Muscle of leg (tissue), 11 donors: Measurements from ENCODE around the gene TK2. TPM values are rescaled to one million over a fixed set of nuclear protein-coding genes. Genes with fewer than 3 reads are reported as not detected.

Experiments
- DNase-seq: peaks from one replicate; pipeline ENCODE4 v3.0.0; 2013
- H3K27ac ChIP-seq: one replicate; pipeline ENCODE4 v1.5.1; 2013; ENCODE audit warnings: mild to moderate bottlenecking, low read length, control low read depth
- H3K27me3 ChIP-seq: one replicate; pipeline ENCODE4 v1.6.1; 2013; ENCODE audit warnings: low read length; ENCODE audit not compliant: control insufficient read depth, insufficient read depth
- H3K36me3 ChIP-seq: one replicate; pipeline ENCODE4 v1.6.1; 2013; ENCODE audit warnings: low read length; ENCODE audit not compliant: control insufficient read depth, insufficient read depth
- H3K4me1 ChIP-seq: one replicate; pipeline ENCODE4 v1.6.1; 2013; ENCODE audit warnings: low read length; ENCODE audit not compliant: control insufficient read depth, insufficient read depth
- H3K4me3 ChIP-seq: one replicate; pipeline ENCODE4 v1.5.1; 2013; ENCODE audit warnings: low read length, control low read depth
- H3K9me3 ChIP-seq: replicated peaks from 2 replicates; pipeline ENCODE4 v1.6.1; 2013; ENCODE audit warnings: low read depth, low read length; ENCODE audit not compliant: control insufficient read depth
- WGBS: methylation state at CpG from one replicate; pipeline ENCODE4 v1.1.5; 2013; ENCODE audit warnings: missing lambda C conversion rate; ENCODE audit not compliant: insufficient coverage; 5-methylcytosine and 5-hydroxymethylcytosine counted together
- polyA plus RNA-seq, 8 donors: library from polyadenylated mRNA; unstranded; fragments of 120-200 nt; gene quantifications; one replicate each; pipeline versions ENCODE4 v1.2.1 to v1.2.3, GENCODE V29; 2013; ENCODE audit warnings: inconsistent platforms in 1 of 8, low replicate concordance in 1 of 8; ENCODE audit not compliant: insufficient read length in 8 of 8, insufficient read depth in 1 of 8
- total RNA-seq: library from RNA; stranded (reverse); fragments of 120-200 nt; gene quantifications from one replicate; pipeline ENCODE4 v1.2.4, GENCODE V29; 2013

Gene TK2
- total and polyA plus RNA-seq, 9 donors, result 13.6 to 18.8 (median 15.0) TPM

GRCh38 chr16:66588981-66589713 is 39.2 kb upstream of the TK2 start:
- Histone ChIP-seq H3K4me3 (no peak overlapping the region), H3K27ac (no peak overlapping the region), H3K27me3 (no peaks in the 10 kb centered on the region), H3K4me1 (peaks cover 22% of the 10 kb centered on the region), H3K36me3 (no peaks in the 10 kb centered on the region), H3K9me3 (no peaks in the 10 kb centered on the region)
- DNase-seq, result peak; percentile 43
- 92% methylated on average over 4 of the region's 8 CpGs for WGBS

- no peak for DNase-seq
- Histone ChIP-seq H3K27me3 (no peaks in the 10 kb centered on the region), H3K36me3 (no peaks in the 10 kb centered on the region), H3K27ac (no peak overlapping the region), H3K9me3 (no peaks in the 10 kb centered on the region), H3K4me1 (peaks cover 22% of the 10 kb centered on the region), H3K4me3 (no peak overlapping the region)
- WGBS, result 50% methylated on average over 4 of the region's 7 CpGs
Measured at GRCh38 chr16:66587881-66588600, 38.1 kb upstream of the TK2 start.

- WGBS, result 42% methylated on average over 8 of the region's 10 CpGs
- no peak overlapping the region for H3K4me3 ChIP-seq
- H3K27me3 ChIP-seq, result no peaks in the 10 kb centered on the region
- peaks cover 33% of the 10 kb centered on the region for H3K4me1 ChIP-seq
- H3K36me3 ChIP-seq, result no peaks in the 10 kb centered on the region
- peak; percentile 46 for DNase-seq
- no peaks in the 10 kb centered on the region for H3K9me3 ChIP-seq
- H3K27ac ChIP-seq, result peak overlapping the region; percentile 1
Measured at GRCh38 chr16:66585481-66586239, 35.7 kb upstream of the TK2 start.

GRCh38 chr16:66581246-66581952 is 31.5 kb upstream of the TK2 start:
- no peak for DNase-seq
- Histone ChIP-seq H3K9me3 (no peaks in the 10 kb centered on the region), H3K27me3 (peaks cover 13% of the 10 kb centered on the region), H3K4me3 (no peak overlapping the region), H3K27ac (no peak overlapping the region), H3K36me3 (no peaks in the 10 kb centered on the region), H3K4me1 (peaks cover 50% of the 10 kb centered on the region)
- WGBS, result 70% methylated on average over 1 of the region's 3 CpGs

- Histone ChIP-seq H3K36me3 (no peaks in the 10 kb centered on the region), H3K4me3 (no peak overlapping the region), H3K27ac (peak overlapping the region; percentile 42), H3K27me3 (peaks cover 13% of the 10 kb centered on the region), H3K9me3 (no peaks in the 10 kb centered on the region), H3K4me1 (peaks cover 45% of the 10 kb centered on the region)
- peak; percentile 73 for DNase-seq
- 43% methylated on average over 1 of the region's 4 CpGs for WGBS
Measured at GRCh38 chr16:66580605-66581209, 30.8 kb upstream of the TK2 start.

GRCh38 chr16:66578651-66579531 is 29.0 kb upstream of the TK2 start, which contains the start of gene CMTM2:
CMTM2 (plus strand) TSS chr16:66579463; CDS start chr16:66579608, 145 bp downstream.
- Histone ChIP-seq H3K36me3 (no peaks in the 10 kb centered on the region), H3K9me3 (no peaks in the 10 kb centered on the region), H3K4me3 (peak within 1 kb of the TSS; percentile 5), H3K27me3 (peaks cover 13% of the 10 kb centered on the region), H3K27ac (no peak within 1 kb of the TSS), H3K4me1 (peaks cover 43% of the 10 kb centered on the region)
- DNase-seq, result peak; percentile 60
- 8% methylated on average over 73 of the region's 77 CpGs for WGBS

GRCh38 chr16:66576296-66576695 is 26.4 kb upstream of the TK2 start:
- DNase-seq, result peak; percentile 87
- 83% methylated on average over 3 of the region's 5 CpGs for WGBS
- Histone ChIP-seq H3K4me1 (peaks cover 38% of the 10 kb centered on the region), H3K9me3 (no peaks in the 10 kb centered on the region), H3K36me3 (peaks cover 6% of the 10 kb centered on the region), H3K27ac (no peak overlapping the region), H3K4me3 (no peak overlapping the region), H3K27me3 (peaks cover 13% of the 10 kb centered on the region)

- no peak for DNase-seq
- H3K4me3 ChIP-seq, result no peak overlapping the region
- peaks cover 13% of the 10 kb centered on the region for H3K27me3 ChIP-seq
- peaks cover 26% of the 10 kb centered on the region for H3K4me1 ChIP-seq
- no peaks in the 10 kb centered on the region for H3K9me3 ChIP-seq
- peaks cover 11% of the 10 kb centered on the region for H3K36me3 ChIP-seq
- WGBS, result 60% methylated on average over 2 of the region's 3 CpGs
- H3K27ac ChIP-seq, result no peak overlapping the region
Measured at GRCh38 chr16:66575060-66575459, 25.1 kb upstream of the TK2 start.

GRCh38 chr16:66574531-66574930 is 24.6 kb upstream of the TK2 start:
- WGBS, result no CpG with 5 or more reads among the region's 3 CpGs
- no peak overlapping the region for H3K4me3 ChIP-seq
- no peak for DNase-seq
- peaks cover 21% of the 10 kb centered on the region for H3K4me1 ChIP-seq
- H3K27ac ChIP-seq, result no peak overlapping the region
- H3K36me3 ChIP-seq, result peaks cover 14% of the 10 kb centered on the region
- peaks cover 13% of the 10 kb centered on the region for H3K27me3 ChIP-seq
- H3K9me3 ChIP-seq, result no peaks in the 10 kb centered on the region
